Left colon (tissue), 2 donors: ENCODE data around the gene EVC. TPM values are rescaled to one million over a fixed set of nuclear protein-coding genes. Genes with fewer than 3 reads are reported as not detected.
A peak's percentile ranks its signal among the peaks of the same experiment; 100 is the strongest.
"Not testable (repeated sequence)": the region's sequence is repeated elsewhere in the genome, so short reads cannot be mapped to it uniquely, and the experiment has no call there.

ENCODE experiments used
- ATAC-seq: fragments of 200-7000 bp; cut with Tn5 transposase; one replicate; pipeline ENCODE4 v1.9.1; 2020; ENCODE audit warnings: mild to moderate bottlenecking, moderate library complexity
- DNase-seq, 2 donors: peaks; one replicate each; pipeline ENCODE4 v3.0.0-alpha.2; 2020
- intact Hi-C, 2 donors: fragments of 100-400 bp; cut with DNase I in 1 of 2; cut with micrococcal nuclease in 1 of 2; formaldehyde crosslinking; loops; one replicate each; pipeline versions ENCODE4 v1.11.2 to v1.14.0; 2022; cut with DNase I, micrococcal nuclease
- total RNA-seq, 2 donors: library from RNA; stranded (reverse); fragmentation: NEBNext Ultra II Directional; extraction: Animal tissue kit (Norgen Biotek cat#: 25700); gene quantifications; one replicate each; pipeline ENCODE4 v1.2.1, GENCODE V29; 2021
- donor health status: DM: no; HTN: no; CAD: no.
- donor health status: DM: yes; HTN: yes; CAD: no.

Gene EVC
- total RNA-seq, 2 donors from 2014 or later: 2.2 to 5.1 TPM

DNA sequence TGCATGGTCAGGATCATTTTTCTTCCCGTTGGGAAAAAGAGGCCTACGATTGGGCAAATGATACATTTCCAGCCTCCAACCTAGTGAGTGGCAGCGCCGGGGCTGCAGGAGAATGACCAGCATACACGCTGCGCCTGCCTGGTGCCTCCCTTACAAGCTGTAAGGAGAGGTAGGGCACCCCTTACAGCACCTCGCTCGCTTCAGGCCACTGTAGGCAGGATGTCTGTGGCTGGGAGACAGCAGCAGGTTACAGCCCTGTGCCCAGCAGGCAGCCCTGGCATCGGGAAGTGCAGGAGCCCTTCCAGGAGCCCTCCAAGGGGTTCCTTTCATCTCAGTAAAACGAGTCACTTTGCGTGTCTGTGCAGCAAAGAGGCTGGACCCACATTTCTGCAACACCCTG is 88.4 kb downstream of the EVC start:
- DNase-seq: no peak
- no peak for ATAC-seq
- intact Hi-C loops: no loop called here

DNA sequence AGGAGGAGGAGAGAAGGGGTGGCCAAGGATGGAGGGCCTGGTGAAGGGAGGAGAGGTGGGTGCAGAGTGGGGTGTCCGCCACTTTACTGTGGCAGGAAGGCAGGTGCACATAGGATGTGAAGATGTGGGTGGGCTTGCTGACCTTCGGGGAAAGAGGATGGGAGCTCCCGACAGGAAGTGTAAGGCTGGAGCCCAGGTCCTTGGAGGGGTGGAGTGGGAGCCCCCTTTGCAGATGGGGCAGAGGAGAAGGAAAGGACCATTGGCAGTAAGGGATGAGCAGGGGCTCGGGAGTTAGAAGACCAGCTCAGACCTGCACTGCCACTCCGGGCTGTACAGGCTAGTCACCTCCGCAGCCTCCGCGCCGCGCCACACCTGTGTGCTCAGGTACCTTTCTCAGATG is 89.5 kb downstream of the EVC start:
- intact Hi-C loops: no loop called here
- ATAC-seq: no peak
- DNase-seq: no peak

DNA sequence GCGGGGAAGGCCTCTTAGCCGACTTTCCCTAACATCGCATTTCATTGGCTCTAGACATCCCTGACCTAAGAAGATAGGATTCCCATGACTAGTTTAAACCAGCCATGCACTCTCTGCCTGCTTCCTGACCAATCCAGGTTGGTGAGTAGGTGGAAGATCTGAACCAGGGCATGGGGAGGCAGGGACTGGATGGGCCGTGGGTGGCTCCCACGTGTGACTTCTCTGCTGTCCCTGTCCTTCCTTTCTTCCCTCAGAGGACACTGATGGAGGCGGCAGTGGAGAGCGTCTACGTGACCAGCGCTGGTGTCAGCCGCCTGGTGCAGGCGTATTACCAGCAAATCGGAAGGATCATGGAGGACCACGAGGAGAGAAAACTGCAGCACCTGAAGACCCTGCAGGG is 90.7 kb downstream of the EVC start:
- intact Hi-C loops: no loop called here
- ATAC-seq: no peak
- DNase-seq: peak in 1 of 2 donors; percentile 9

DNA sequence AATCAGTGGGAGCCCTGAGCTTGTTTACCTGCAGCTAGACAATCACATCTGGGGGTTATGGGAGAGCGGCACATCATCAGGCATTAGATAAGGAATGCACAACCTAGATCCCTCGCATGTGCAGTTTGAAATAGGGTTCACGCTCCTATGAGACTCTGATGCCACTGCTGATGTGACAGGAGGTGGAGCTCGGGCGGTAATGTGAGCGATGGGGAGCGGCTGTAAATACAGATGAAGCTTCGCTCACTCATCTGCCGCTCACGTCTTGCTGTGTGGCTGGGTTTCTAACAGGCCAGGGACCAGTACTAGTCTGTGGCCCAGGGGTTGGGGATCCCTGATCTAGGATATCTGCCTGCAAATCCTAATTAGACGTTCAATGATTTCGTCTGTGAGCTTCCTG is 91.6 kb downstream of the EVC start:
- intact Hi-C loops: no loop called here
- DNase-seq: peak in 1 of 2 donors; percentile 13

DNA sequence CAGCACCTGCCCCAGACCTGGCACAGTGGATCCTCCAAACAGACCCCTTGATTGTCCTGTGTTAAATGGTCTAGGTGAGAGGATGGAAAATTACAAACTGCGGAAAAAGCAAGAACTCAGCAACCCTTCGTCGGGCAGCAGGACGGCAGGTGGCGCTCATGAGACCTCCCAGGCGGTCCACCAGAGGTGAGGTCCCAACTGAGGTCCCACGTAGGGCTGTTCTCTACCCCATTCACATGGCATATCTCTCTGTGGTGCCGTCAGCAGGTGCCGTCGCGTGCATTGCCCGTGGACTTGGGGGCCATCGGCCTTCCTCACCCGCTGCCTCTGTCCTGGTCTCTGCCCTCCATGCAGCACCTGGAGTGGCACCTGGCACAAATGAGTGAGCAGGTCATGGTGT is 93.7 kb downstream of the EVC start:
- intact Hi-C loops: no loop called here
- ATAC-seq: no peak
- no peak for DNase-seq

More for the DNA sequence above, 91.6 kb downstream of the EVC start:
- no peak for ATAC-seq

DNA sequence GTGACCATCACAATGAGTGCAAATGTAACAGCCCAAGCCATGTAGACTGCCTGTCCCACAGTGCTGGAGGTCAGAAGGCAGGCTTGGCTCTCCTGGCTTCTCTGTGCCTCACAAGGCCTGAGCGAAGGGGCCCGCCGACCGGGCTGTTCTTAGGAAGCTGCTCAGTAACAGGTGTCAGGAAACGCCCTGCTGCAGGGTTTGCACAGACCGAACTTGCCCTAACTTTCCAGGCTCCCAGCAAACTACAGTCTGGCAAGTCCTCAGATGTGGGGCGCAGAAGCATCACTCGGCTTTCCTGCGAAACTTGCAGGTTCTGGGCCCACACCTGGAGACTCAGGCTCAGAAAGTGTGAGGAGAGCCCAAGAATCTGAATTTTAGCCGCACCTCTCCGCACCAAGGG is 94.3 kb downstream of the EVC start:
- intact Hi-C loops: no loop called here
- peak in 1 of 2 donors; percentile 2 for DNase-seq
- no peak for ATAC-seq

DNA sequence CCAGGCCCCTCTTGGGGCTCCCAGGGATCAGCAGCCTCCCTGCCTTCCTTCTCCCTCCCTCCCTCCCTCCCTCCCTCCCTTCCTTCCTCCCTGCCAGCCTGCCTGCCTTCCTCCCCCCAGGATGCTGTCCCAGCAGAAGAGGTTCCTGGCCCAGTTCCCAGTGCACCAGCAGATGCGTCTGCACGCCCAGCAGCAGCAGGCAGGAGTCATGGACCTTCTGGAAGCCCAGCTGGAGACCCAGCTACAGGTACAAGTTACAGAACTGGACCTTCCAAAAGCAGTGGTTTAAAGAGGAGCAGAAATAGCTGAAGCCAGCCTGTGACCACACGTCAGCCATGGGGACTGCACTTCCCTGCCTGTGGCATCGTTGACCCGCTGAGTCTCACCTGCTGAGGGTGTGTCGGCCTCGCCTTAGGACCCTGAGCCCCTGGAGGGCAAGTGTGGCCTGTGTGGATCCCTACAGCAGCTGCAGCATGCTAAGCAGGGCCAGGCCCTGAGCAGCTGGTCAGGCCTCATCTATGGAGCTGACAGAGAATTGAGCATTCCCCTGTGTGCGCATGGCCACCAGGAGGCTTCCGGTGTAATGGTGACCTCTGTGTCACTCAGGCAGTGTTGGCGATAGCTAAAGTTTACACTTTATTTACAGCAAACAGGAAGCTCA is 97.2 kb downstream of the EVC start:
- DNase-seq (peak in 1 of 2 donors; percentile 29), ATAC-seq (no peak)
- intact Hi-C loops: no loop called here

DNA sequence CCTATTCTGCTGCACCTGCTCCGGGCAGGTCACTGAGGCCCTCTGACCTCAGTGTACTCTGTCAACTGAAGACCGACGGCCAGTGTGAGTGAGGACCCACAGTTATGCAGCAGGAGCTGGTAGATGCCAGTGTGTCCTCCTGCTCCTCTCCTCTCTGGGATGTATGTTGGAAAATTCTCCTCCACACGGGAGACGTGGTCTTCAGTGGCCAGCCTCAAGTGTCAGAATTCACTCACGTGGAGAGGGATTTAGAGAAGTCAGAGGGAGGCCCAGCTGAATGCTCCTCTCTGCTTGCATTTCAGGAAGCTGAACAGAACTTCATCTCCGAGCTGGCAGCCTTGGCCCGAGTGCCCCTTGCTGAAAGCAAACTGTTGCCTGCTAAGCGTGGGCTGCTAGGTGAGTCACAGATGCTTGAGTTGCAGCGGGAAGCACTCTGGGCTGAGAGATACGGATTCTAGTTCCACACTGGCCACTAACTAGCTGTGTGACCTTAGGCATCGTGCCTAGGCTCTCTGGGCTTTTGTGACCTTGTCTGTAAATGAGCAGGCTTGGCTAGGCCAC is 98.3 kb downstream of the EVC start:
- peak in 1 of 2 donors; percentile 1 for DNase-seq
- intact Hi-C loops: no loop called here
- no peak for ATAC-seq

DNA sequence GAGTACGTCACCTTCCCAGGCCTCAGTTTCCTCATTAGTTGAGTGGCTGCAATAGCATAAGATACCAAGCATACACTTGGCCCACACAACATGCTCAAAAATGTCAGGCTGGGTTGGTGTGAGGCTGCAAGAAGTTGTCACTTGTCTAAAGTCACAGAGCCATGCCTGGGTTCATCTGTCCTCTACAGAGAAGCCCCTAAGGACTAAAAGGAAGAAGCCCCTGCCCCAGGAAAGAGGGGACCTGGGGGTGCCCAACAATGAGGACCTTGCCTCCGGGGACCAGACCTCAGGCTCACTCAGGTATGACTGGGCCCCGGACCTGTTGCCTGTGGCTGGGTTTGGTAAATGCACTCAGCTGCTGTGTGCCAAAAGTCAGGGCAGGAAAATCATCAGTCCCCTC is 99.2 kb downstream of the EVC start:
- no peak for ATAC-seq
- intact Hi-C loops: no loop called here
- DNase-seq: no peak

DNA sequence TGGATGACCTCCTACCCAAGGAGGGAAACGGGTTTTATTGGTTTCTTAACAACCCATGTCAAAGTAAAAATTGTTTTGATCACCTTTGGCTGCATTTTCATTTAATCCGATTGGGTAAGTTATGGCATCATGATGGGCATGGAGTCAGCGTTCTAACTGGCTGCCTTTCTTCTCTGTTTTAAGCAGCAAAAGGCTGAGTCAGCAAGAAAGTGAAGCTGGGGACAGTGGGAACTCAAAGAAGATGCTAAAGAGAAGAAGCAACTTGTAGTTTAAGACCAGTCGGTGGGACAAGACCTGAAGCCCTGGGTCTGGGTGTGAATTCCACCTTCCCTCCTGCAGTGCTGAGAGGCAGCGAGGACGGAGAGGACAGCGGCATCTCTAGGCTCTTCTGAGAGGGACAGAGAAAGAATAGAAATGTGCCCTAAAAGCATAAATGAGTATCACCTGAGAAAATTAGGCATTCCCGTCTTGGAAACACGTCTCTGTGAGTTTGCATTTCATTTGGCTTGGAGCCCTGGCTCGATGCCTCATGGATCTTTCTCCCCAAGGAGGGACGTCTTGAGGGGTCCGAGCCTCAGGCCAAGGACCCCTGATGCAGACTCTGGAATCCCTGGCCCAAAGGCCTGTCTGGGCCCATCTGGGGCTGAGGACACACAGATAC is 99.9 kb downstream of the EVC start:
- intact Hi-C loops: no loop called here
- ATAC-seq: no peak
- DNase-seq: no peak

DNA sequence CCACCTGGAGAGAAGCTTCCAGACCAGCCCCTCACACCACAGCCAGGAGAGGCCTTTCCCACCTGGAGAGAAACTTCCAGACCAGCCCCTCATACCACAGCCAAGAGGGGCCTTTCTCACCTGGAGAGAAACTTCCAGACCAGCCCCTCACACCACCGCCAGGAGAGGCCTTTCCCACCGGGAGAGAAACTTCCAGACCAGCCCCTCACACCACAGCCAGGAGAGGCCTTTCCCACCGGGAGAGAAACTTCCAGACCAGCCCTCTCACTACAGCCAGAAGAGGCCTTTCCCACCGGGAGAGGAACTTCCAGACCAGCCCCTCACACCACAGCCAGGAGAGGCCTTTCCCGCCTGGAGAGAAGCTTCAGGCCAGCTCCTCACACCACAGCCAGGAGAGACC is 101.1 kb downstream of the EVC start:
- intact Hi-C loops, DNase-seq, ATAC-seq: not testable (repeated sequence)

DNA sequence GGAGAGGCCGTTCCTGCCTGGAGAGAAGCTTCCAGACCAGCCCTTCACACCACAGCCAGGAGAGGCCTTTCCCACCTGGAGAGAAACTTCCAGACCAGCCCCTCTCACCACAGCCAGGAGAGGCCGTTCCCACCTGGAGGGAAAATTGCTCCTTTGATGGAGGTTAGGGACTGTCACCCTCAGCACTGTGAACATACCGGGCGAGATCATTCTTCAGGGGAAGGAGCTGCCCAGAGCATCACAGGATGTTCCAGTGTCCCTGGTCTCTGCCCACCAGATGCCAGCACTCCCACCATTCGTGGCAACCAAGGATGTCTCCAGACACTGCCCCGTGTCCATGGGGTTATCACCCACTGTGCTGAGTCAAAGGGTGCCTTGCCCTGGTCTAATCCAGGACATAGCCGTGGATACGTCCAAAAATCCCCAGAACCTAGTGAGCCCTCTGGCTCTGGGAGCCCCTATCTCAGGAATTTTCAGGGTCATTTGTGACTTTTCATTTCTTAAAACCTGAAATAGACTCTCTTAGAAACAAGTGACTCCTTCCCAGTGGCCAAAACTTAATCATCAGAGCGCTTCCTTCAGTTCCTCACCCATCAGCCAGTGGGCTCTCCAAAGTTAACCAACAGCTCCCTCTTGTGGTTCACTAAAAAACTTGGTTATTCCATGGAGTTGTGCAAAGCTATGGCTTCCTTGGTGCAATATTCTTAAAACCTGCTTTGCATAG is 101.7 kb downstream of the EVC start:
- DNase-seq: no peak
- intact Hi-C loops: no loop called here

DNA sequence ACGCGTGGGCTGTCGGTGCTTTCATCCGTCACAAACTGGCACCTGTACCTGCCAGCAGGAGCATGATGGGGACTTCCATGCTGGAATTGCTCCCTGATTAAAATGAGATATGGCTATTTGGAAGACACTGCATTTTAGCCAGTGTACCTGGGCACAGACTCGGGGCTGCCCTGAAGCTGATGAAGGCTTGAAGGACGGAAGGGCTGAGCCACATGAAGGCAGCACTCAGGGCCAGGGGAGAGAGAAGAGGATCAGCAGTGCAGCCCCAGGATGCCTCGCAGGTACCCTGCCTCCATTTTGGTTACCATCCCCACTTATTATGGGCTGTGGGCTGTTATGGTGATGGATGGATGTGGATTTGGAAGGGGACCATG is 102.9 kb downstream of the EVC start:
- intact Hi-C loops: no loop called here
- no peak for ATAC-seq
- DNase-seq: no peak

More for the DNA sequence above, 101.7 kb downstream of the EVC start:
- peak; percentile 56 for ATAC-seq

DNA sequence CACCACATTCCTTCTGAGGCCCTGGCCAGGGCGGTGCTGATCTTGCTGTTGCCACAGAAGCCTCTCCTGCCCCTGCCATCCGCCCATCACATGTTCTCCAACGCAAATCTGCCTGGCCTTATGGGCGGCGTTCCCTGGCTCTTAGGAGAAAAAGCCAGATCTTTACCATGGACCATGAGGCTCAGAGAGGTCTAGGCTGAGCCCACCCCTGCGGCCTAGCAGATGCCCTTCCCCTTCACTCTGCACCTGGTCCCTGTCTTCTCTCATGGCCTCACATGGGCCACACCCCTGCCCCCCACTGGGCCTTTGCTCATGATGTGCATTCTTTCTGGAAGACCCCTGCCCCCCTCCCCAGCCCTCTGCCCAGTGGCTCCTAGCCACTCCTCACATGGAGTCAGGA is 103.4 kb downstream of the EVC start:
- no peak for DNase-seq

DNA sequence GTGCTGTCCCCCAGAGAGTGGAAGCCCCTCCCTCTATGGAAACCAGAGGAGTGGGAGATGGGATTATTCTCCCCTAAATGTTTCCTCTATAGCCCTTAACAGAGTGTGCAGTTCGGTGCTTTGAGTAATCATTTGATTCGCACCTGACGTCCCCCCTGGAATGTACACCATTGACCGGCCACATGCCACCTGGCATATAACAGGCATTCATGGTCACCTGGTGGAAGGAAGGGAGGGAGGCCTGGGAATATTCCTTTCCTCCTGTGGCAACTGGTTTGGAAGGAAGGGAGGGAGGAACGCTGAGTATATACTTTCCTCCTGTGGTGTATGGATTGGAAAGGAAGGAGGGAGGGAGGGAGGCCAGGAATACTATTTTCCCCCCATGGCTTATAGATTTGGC is 104.6 kb downstream of the EVC start:
- DNase-seq (no peak), ATAC-seq (no peak)
- intact Hi-C loops: no loop called here

More for the DNA sequence above, 103.4 kb downstream of the EVC start:
- intact Hi-C loops: no loop called here
- no peak for ATAC-seq

DNA sequence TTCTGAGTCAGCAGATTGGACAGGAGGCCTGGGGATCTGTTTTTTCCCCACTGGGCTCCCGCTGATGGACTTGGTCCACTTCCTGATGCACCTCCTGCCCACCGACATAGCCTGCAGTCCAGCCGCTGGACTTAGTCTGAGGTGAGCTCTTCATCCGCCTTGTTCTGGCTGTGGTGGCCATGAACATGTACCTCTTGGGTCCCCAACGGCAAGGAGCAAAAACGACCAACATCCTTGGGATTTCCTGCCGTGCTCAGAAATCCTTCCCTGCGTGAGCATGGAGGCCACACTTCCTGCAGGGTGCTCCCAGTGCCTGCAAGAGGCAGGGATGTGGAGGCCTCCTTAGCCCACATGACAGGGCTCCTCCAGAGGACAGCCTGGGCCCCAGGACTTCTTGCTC is 105.1 kb downstream of the EVC start:
- intact Hi-C loops: no loop called here
- ATAC-seq (no peak), DNase-seq (no peak)

DNA sequence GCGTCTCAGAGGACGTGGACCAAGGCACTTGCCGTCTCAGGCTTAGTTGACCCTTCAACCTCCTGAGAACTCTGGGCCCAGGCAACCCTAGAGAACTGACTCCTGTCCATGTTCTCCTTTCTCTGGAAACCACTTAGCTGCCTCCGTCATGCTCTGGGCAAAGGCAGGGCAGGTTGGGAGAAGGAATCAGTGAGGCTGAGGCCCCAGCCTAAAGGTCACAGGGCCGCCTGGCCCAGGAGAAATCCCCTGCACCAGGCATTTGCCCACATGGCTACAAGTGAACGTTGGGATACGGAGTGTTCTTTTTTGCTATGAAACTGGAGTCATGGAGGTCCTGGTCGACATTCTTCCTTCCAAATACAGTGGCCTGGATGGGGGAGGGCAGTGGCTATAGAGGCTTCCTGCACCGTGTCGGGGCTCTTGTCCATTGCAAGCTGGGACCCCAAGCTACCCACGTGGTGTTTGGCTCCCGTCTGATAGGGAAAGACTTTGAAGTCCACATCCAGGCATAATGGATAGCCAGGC is 105.9 kb downstream of the EVC start:
- DNase-seq (no peak), ATAC-seq (no peak)
- intact Hi-C loops: no loop called here

DNA sequence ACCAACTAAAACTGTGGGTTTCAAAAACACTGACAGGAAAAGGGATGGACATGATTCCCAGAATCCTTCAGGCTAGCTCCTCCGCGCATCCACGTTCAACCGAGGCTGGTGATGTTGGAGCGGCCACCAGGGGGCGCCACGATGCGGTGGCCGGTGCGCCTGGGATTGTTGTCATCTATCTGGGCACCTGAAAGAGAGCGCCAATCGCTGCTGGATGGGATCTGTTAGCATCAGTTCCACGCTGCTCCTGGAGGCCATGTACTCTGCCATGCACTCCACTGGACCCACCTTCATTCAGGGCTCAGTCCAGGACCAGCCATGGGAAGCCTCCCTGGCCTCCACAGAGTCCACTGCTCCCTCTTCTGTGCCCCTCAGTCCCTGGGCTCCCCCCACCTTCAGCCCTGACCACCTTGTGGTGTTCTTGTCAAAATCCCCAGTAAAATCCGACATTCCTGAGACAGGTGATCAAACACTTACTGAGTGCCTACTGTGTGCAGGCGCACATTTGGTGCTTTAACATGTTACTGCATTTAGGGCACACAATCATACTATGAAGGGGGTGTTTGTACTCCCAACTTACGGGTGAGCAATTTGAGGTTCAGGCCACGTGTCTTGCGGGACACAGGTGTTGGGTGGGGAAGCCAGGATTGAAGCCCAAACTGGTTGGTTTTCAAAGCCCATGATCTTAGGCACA is 110.8 kb downstream of the EVC start:
- intact Hi-C loops: no loop called here
- ATAC-seq (no peak), DNase-seq (no peak)

DNA sequence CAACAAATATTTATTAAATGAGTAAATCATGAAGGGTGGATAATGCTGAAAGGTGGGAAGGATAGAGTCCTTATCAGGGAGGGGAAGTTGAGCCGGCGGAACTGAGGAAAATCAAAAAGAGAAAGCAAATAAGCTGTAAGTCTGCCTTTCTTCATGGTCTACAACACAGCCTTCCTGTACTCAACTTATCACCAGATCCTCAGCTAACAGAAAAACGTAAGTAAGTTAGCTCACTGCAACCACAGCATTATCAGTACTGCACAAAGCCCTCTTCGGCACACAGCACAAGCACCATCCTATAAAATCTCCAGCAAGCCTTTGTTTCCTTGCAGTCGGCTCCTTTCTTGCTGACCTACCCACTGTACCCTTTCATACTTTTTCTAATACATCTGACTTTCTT is 111.6 kb downstream of the EVC start:
- DNase-seq: no peak
- no peak for ATAC-seq
- intact Hi-C loops: no loop called here
